ENCODE results near the gene PRKG1. TPM values are rescaled to one million over a fixed set of nuclear protein-coding genes. Genes with fewer than 3 reads are reported as not detected.

PRKG1 gene
- polyA plus RNA-seq: 1 to 10 TPM in 2 of 4 donors, under 1 TPM in 2; 0.45 to 7.4 (median 1.3) TPM
- long read RNA-seq, donor 1, partial matches to known transcripts: 5 of 6 reads
- long read RNA-seq, donor 1, other reads (novel, unspliced or antisense): 0 of 6 reads
- long read RNA-seq, donor 2: 0 reads
- long read RNA-seq, donor 3: 0 reads
- long read RNA-seq, donor 4: 0 reads
- long read RNA-seq, donor 5: 0 reads
- long read RNA-seq, donor 6: 0 reads
- long read RNA-seq, donor 7: 0 reads
- long read RNA-seq, donor 8: 0 reads
- long read RNA-seq, donor 9: 0 reads
- long read RNA-seq, donor 10, partial matches to known transcripts: 5 of 5 reads
- long read RNA-seq, donor 10, other reads (novel, unspliced or antisense): 0 of 5 reads

DNA sequence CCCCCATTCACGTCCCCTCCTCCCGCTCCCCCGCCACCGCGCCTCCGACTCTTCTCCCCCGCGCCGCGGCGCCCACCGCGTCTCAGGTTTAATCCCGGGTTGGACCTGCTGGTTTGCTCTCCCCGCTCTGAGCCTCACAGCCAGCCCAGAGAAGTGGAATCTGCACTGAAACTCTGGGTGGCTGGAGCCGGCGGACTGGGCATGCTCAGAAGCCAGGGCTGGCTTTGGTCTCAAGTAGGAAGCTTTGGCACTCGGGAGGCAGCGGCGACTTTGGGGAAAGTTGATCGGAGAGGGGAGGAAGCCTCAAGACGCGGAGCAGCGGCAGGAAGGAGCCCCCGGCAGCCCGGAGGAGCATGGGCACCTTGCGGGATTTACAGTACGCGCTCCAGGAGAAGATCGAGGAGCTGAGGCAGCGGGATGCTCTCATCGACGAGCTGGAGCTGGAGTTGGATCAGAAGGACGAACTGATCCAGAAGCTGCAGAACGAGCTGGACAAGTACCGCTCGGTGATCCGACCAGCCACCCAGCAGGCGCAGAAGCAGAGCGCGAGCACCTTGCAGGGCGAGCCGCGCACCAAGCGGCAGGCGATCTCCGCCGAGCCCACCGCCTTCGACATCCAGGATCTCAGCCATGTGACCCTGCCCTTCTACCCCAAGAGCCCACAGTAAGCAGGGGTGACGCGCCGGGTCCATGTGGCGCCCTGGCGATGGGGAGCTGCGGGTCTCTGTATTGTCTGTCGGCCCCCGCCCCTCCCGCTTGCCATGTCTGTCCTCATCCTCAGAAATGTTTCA, at the start of gene PRKG1:
Gene PRKG1, plus strand, starts transcription at position 250 of the 791 bp plus-strand sequence.
- no peak for FAIRE-seq
- WGBS, 3 donors: 1 to 2% (median 1%) methylated on average over 47 to 59 of the region's 59 CpGs
- Histone ChIP-seq H3K9me3 (ENCODE audit: control insufficient read depth in 2 of 2, insufficient read depth in 1 of 2, low read depth in 1 of 2, low read length in 1 of 2) (no peaks in the 10 kb centered on the region), H3K4me3 (ENCODE audit: low read depth in 1 of 3, low read length in 3 of 3) (peak within 1 kb of the TSS; percentile 51 to 69 (median 53)), H3K27ac (ENCODE audit: low read depth in 1 of 3, low read length in 2 of 3) (peak within 1 kb of the TSS in 2 of 3 donors; percentile 58 to 84), H3K36me3 (ENCODE audit: control insufficient read depth in 3 of 3, insufficient read depth in 2 of 3, low read depth in 1 of 3, low read length in 3 of 3) (no peaks in the 10 kb centered on the region), H3K27me3 (ENCODE audit: control insufficient read depth in 3 of 3, insufficient read depth in 3 of 3, low read length in 3 of 3) (peaks cover 0 to 33% (median 5%) of the 10 kb centered on the region in 3 donors), H3K4me1 (ENCODE audit: control insufficient read depth in 3 of 3, insufficient read depth in 2 of 3, low read depth in 1 of 3, low read length in 2 of 3) (no peaks in the 10 kb centered on the region)
- peak; percentile 59 to 67 for DNase-seq

DNA sequence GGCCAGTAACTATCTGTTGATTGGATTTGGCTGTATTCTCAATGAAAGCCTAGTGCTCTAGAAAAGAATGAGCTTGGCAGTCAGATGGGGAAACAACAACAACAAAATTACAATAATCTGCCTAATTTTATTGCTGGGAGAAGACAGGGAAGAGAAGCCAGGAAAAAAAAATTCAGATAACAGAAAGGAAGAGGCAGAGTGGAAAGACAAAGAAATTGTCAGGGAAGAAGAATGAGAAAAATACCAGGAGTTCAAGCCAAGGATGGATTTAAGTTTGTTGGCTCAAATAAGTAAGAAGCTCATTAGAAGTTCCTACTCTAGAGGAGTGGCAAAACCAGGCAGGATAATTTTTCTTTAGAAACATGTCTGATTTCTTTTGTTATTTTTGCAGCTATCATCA, 45.9 kb upstream of the PRKG1 start:
- peaks cover 0 to 2% (median 0%) of the 10 kb centered on the region in 3 donors for H3K27me3 ChIP-seq (ENCODE audit: control insufficient read depth in 3 of 3, insufficient read depth in 3 of 3, low read length in 3 of 3)
- no peaks in the 10 kb centered on the region for H3K36me3 ChIP-seq (ENCODE audit: control insufficient read depth in 3 of 3, insufficient read depth in 2 of 3, low read depth in 1 of 3, low read length in 3 of 3)
- FAIRE-seq (no peak), DNase-seq (no peak)
- H3K4me1 ChIP-seq (ENCODE audit: control insufficient read depth in 3 of 3, insufficient read depth in 2 of 3, low read depth in 1 of 3, low read length in 2 of 3): no peaks in the 10 kb centered on the region
- H3K27ac ChIP-seq (ENCODE audit: low read depth in 1 of 3, low read length in 2 of 3): no peak overlapping the region
- no peaks in the 10 kb centered on the region for H3K9me3 ChIP-seq (ENCODE audit: control insufficient read depth in 2 of 2, insufficient read depth in 1 of 2, low read depth in 1 of 2, low read length in 1 of 2)
- H3K4me3 ChIP-seq (ENCODE audit: low read depth in 1 of 3, low read length in 3 of 3): no peak overlapping the region

DNA sequence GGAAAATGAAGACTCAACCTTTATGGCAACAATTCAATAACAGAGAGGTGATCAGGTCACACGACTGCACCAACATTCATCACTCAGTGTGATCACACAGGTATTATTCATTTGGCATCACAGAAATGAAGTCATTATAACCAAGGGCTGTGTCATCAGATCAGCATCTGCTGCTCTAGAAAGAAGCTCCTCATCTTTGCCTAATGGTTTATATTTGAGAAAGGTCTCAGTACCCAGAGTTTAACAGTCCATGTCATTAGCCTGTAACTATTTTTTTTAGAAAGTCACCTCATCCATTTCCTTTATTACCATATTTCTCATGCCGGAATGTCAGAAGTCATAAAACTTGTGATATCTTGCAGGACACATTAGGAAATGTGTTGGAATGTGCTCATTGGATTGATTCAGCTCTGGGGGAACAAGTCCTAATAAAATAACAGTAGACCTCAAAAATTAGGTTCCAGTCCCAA, 45.1 kb upstream of the PRKG1 start:
- DNase-seq: no peak
- H3K27me3 ChIP-seq (ENCODE audit: control insufficient read depth in 3 of 3, insufficient read depth in 3 of 3, low read length in 3 of 3): peaks cover 0 to 2% (median 0%) of the 10 kb centered on the region in 3 donors
- H3K4me3 ChIP-seq (ENCODE audit: low read depth in 1 of 3, low read length in 3 of 3): no peak overlapping the region
- H3K4me1 ChIP-seq (ENCODE audit: control insufficient read depth in 3 of 3, insufficient read depth in 2 of 3, low read depth in 1 of 3, low read length in 2 of 3): no peaks in the 10 kb centered on the region
- 72 to 82% (median 77%) methylated on average over 2 of the region's 2 CpGs for WGBS, 3 donors
- no peak for FAIRE-seq
- H3K27ac ChIP-seq (ENCODE audit: low read depth in 1 of 3, low read length in 2 of 3): no peak overlapping the region
- H3K36me3 ChIP-seq (ENCODE audit: control insufficient read depth in 3 of 3, insufficient read depth in 2 of 3, low read depth in 1 of 3, low read length in 3 of 3): no peaks in the 10 kb centered on the region
- H3K9me3 ChIP-seq (ENCODE audit: control insufficient read depth in 2 of 2, insufficient read depth in 1 of 2, low read depth in 1 of 2, low read length in 1 of 2): no peaks in the 10 kb centered on the region

DNA sequence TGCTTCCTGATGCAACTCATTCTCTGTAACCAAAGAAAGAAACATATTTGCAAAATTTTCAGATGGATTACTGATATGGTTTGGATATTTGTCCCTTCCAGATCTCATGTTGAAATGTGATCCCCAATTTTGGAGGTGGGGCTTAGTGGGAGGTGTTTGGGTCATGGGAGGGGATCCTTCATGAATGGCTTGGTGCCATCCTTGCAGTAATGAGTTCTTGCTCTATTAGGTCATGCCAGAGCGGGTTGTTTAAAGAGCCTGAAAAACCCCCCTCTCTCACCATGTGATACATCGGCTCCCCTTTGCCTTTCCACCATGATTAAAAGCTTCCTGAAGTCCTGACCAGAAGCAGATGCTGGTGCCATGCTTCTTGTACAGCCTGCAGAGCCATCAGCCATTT, 43.8 kb upstream of the PRKG1 start:
- no peaks in the 10 kb centered on the region for H3K36me3 ChIP-seq (ENCODE audit: control insufficient read depth in 3 of 3, insufficient read depth in 2 of 3, low read depth in 1 of 3, low read length in 3 of 3)
- H3K27ac ChIP-seq (ENCODE audit: low read depth in 1 of 3, low read length in 2 of 3): no peak overlapping the region
- no peak for DNase-seq
- H3K4me1 ChIP-seq (ENCODE audit: control insufficient read depth in 3 of 3, insufficient read depth in 2 of 3, low read depth in 1 of 3, low read length in 2 of 3): no peaks in the 10 kb centered on the region
- no peaks in the 10 kb centered on the region for H3K9me3 ChIP-seq (ENCODE audit: control insufficient read depth in 2 of 2, insufficient read depth in 1 of 2, low read depth in 1 of 2, low read length in 1 of 2)
- FAIRE-seq: no peak
- 81 to 94% (median 82%) methylated on average over 2 of the region's 2 CpGs for WGBS, 3 donors
- peaks cover 0 to 2% (median 0%) of the 10 kb centered on the region in 3 donors for H3K27me3 ChIP-seq (ENCODE audit: control insufficient read depth in 3 of 3, insufficient read depth in 3 of 3, low read length in 3 of 3)
- no peak overlapping the region for H3K4me3 ChIP-seq (ENCODE audit: low read depth in 1 of 3, low read length in 3 of 3)

DNA sequence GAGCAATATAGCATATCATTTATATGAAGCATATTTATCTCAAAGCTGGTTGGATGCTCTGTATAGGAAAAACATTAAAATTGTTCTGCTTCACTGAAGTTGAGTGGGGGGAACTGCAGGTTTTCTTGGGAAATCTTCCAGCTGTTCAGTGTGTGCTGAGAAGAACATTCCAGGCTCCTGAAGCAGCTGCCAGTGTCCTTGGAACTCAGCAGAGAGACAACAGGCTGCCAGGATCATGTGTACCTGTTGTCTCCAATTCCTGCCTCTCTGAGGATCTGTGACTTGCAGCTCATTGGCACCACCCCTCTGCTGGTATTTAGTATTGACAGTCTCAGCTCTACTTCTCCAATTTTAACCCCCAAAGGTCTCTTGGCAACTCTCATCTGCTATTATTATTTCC, 42.3 kb upstream of the PRKG1 start:
- DNase-seq (no peak), FAIRE-seq (no peak)
- H3K4me3 ChIP-seq (ENCODE audit: low read depth in 1 of 3, low read length in 3 of 3): no peak overlapping the region
- no peaks in the 10 kb centered on the region for H3K36me3 ChIP-seq (ENCODE audit: control insufficient read depth in 3 of 3, insufficient read depth in 2 of 3, low read depth in 1 of 3, low read length in 3 of 3)
- H3K4me1 ChIP-seq (ENCODE audit: control insufficient read depth in 3 of 3, insufficient read depth in 2 of 3, low read depth in 1 of 3, low read length in 2 of 3): no peaks in the 10 kb centered on the region
- H3K27ac ChIP-seq (ENCODE audit: low read depth in 1 of 3, low read length in 2 of 3): no peak overlapping the region
- H3K27me3 ChIP-seq (ENCODE audit: control insufficient read depth in 3 of 3, insufficient read depth in 3 of 3, low read length in 3 of 3): no peaks in the 10 kb centered on the region
- H3K9me3 ChIP-seq (ENCODE audit: control insufficient read depth in 2 of 2, insufficient read depth in 1 of 2, low read depth in 1 of 2, low read length in 1 of 2): no peaks in the 10 kb centered on the region

DNA sequence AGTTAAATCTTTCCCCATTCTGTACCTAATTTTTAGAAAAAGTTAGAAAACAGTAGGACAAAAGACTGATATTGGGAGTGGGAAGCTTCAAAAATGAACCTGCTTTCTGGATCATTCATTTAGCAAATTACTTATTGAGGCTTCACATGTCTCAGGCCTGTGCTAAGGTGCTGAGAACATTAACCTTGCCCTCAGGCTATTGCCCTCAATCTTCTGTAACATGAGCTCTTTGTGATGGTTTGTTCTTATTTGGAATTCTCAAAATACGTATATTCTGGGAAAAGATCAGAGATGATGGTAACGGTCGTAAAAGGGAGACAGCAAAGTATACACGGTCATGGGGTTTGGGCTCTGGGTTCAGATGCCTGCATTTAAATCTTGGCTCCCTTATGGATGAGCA, 39.5 kb upstream of the PRKG1 start:
- Histone ChIP-seq H3K27me3 (ENCODE audit: control insufficient read depth in 3 of 3, insufficient read depth in 3 of 3, low read length in 3 of 3) (no peaks in the 10 kb centered on the region), H3K27ac (ENCODE audit: low read depth in 1 of 3, low read length in 2 of 3) (no peak overlapping the region), H3K4me1 (ENCODE audit: control insufficient read depth in 3 of 3, insufficient read depth in 2 of 3, low read depth in 1 of 3, low read length in 2 of 3) (no peaks in the 10 kb centered on the region), H3K4me3 (ENCODE audit: low read depth in 1 of 3, low read length in 3 of 3) (no peak overlapping the region), H3K36me3 (ENCODE audit: control insufficient read depth in 3 of 3, insufficient read depth in 2 of 3, low read depth in 1 of 3, low read length in 3 of 3) (no peaks in the 10 kb centered on the region), H3K9me3 (ENCODE audit: control insufficient read depth in 2 of 2, insufficient read depth in 1 of 2, low read depth in 1 of 2, low read length in 1 of 2) (no peaks in the 10 kb centered on the region)
- FAIRE-seq (no peak), DNase-seq (no peak)
- WGBS, 3 donors: 91 to 96% (median 95%) methylated on average over 4 of the region's 4 CpGs

DNA sequence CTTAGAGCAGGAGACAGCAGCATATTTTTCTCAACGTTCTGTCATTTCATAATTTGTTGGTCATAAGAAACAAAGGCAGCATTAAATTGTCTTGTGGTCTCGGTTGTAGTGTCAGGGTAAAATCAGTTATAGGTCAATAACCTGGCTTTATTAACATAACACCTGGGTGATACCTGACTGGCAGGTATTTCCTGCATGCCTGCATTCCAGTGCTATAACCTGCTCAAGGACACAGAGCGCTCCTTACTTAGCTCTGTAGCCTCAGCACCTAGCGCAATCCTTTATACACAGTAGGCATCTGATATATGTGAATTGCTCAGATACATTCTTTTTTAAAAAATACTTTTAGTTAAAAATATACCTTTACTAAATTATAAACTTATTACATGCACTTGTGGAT, 38.9 kb upstream of the PRKG1 start:
- no peak for FAIRE-seq
- Histone ChIP-seq H3K4me3 (ENCODE audit: low read depth in 1 of 3, low read length in 3 of 3) (no peak overlapping the region), H3K9me3 (ENCODE audit: control insufficient read depth in 2 of 2, insufficient read depth in 1 of 2, low read depth in 1 of 2, low read length in 1 of 2) (no peaks in the 10 kb centered on the region), H3K36me3 (ENCODE audit: control insufficient read depth in 3 of 3, insufficient read depth in 2 of 3, low read depth in 1 of 3, low read length in 3 of 3) (no peaks in the 10 kb centered on the region), H3K27ac (ENCODE audit: low read depth in 1 of 3, low read length in 2 of 3) (no peak overlapping the region), H3K27me3 (ENCODE audit: control insufficient read depth in 3 of 3, insufficient read depth in 3 of 3, low read length in 3 of 3) (no peaks in the 10 kb centered on the region), H3K4me1 (ENCODE audit: control insufficient read depth in 3 of 3, insufficient read depth in 2 of 3, low read depth in 1 of 3, low read length in 2 of 3) (no peaks in the 10 kb centered on the region)
- 78 to 85% (median 81%) methylated on average over 4 of the region's 4 CpGs for WGBS, 3 donors
- no peak for DNase-seq

DNA sequence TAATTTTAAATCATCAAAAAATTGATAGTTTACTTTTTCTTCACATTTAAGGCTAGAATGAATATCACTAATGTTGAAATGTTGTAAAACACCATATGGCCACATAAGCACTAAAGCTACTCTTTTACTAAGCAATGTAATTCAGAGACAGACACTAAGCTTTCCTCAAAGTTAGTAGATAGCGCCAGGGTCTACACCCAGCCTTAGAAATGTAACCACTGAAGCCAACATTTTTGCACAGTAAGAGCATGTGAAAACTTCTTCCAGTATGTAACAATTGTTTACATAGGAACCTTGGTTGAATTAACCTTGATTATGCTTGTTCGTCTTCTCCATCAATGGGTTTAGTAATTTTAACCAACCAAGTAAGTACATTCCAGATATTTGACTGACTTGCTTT, 28.4 kb upstream of the PRKG1 start:
- no peak overlapping the region for H3K27ac ChIP-seq (ENCODE audit: low read depth in 1 of 3, low read length in 2 of 3)
- 88 to 94% (median 88%) methylated on average over 2 of the region's 2 CpGs for WGBS, 3 donors
- H3K9me3 ChIP-seq (ENCODE audit: control insufficient read depth in 2 of 2, insufficient read depth in 1 of 2, low read depth in 1 of 2, low read length in 1 of 2): no peaks in the 10 kb centered on the region
- H3K36me3 ChIP-seq (ENCODE audit: control insufficient read depth in 3 of 3, insufficient read depth in 2 of 3, low read depth in 1 of 3, low read length in 3 of 3): no peaks in the 10 kb centered on the region
- H3K4me3 ChIP-seq (ENCODE audit: low read depth in 1 of 3, low read length in 3 of 3): no peak overlapping the region
- DNase-seq: no peak
- no peaks in the 10 kb centered on the region for H3K27me3 ChIP-seq (ENCODE audit: control insufficient read depth in 3 of 3, insufficient read depth in 3 of 3, low read length in 3 of 3)
- H3K4me1 ChIP-seq (ENCODE audit: control insufficient read depth in 3 of 3, insufficient read depth in 2 of 3, low read depth in 1 of 3, low read length in 2 of 3): no peaks in the 10 kb centered on the region
- FAIRE-seq: no peak
